SK-N-SH treated with all-trans-retinoic acid at 6 μM for 48 hours (cell line): ENCODE results near the gene CCDC178.

Source experiments
- BACH2 ChIP-seq: fragments of 250-450 bp; sonication (Bioruptor Pico); IDR thresholded peaks from 2 replicates; pipeline ENCODE4 v1.9.0; 2021; ENCODE audit warnings: mild to moderate bottlenecking, borderline replicate concordance
- CSDC2 ChIP-seq: fragments of 250-450 bp; sonication (Bioruptor Pico); IDR thresholded peaks from 2 replicates; pipeline ENCODE4 v1.5.0; 2020; ENCODE audit warnings: mild to moderate bottlenecking, moderate library complexity
- GLIS3 ChIP-seq: fragments of 250-450 bp; sonication (Bioruptor Pico); IDR thresholded peaks from 2 replicates; pipeline ENCODE4 v1.5.0; 2020; ENCODE audit warnings: mild to moderate bottlenecking, moderate library complexity
- PATZ1 ChIP-seq: fragments of 250-450 bp; sonication (Bioruptor Pico); IDR thresholded peaks from 2 replicates; pipeline ENCODE4 v1.8.0; 2020; ENCODE audit warnings: mild to moderate bottlenecking, moderate library complexity, borderline replicate concordance
- POU6F1 ChIP-seq: fragments of 250-450 bp; sonication (Bioruptor Pico); IDR thresholded peaks from 2 replicates; pipeline ENCODE4 v1.8.0; 2021; ENCODE audit warnings: low read depth, mild to moderate bottlenecking, moderate library complexity, borderline replicate concordance
- RARB ChIP-seq: fragments of 250-450 bp; sonication (Bioruptor Pico); IDR thresholded peaks from 2 replicates; pipeline ENCODE4 v1.8.0; 2021; ENCODE audit warnings: mild to moderate bottlenecking, moderate library complexity
- ZC3H10 ChIP-seq: fragments of 250-450 bp; sonication (Bioruptor Pico); IDR thresholded peaks from 2 replicates; pipeline ENCODE4 v1.5.1; 2021; ENCODE audit warnings: mild to moderate bottlenecking, moderate library complexity
- ZFP30 ChIP-seq: fragments of 450-650 bp; formaldehyde crosslinking; IDR thresholded peaks from 2 replicates; pipeline ENCODE4 v1.5.0; 2022; ENCODE audit warnings: mild to moderate bottlenecking, moderate library complexity

- no peak for TF ChIP-seq ZFP30
- 0 out of 2 replicates have a peak, but pooled peaks have one; percentile 20 for TF ChIP-seq PATZ1
- no peak for TF ChIP-seq BACH2 (CRISPR knock-in tag)
- no peak for TF ChIP-seq CSDC2 (CRISPR knock-in tag)
- no peak for TF ChIP-seq ZC3H10
- no peak for TF ChIP-seq RARB (CRISPR knock-in tag)
- no peak for TF ChIP-seq GLIS3 (CRISPR knock-in tag)
- no peak for TF ChIP-seq POU6F1
Measured at GRCh38 chr18:33034212-33034611, 406.3 kb downstream of the CCDC178 start.
